ENCODE data around the gene PPHLN1.

Gene PPHLN1

DNA sequence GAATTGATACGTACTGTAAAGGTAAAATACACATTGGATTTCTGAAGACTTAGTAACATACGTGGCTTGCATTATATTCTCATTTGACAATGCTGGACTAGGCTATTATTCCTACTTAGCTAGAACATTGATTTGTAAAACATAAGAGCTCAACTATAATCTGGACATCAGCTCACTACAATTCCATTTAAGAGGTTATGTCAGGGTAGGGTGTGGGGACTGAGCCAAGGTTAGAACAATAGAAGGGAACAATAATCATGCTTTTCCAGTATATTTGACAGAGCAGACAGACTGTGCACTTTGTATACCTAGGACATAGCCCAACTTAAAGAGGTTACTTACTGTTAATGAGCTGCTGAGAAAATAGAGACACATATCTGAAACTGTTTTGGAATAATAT is 10.9 kb upstream of the PPHLN1 start:
- no peak for TF ChIP-seq FOXP2 (optimal IDR thresholded peaks at IDR 0.05; ENCODE audit: borderline replicate concordance, extremely low read depth, extremely low read length, insufficient read depth)

- TF ChIP-seq SIN3A (IDR thresholded peaks at IDR 0.05; ENCODE audit: borderline replicate concordance, insufficient read depth, low read length) (no peak), TAF1 (IDR thresholded peaks at IDR 0.05; ENCODE audit: borderline replicate concordance, insufficient read depth, low read length) (no peak), FOXP2 (optimal IDR thresholded peaks at IDR 0.05; ENCODE audit: borderline replicate concordance, extremely low read depth, extremely low read length, insufficient read depth) (no peak), POLR2AphosphoS5 (IDR thresholded peaks at IDR 0.05; ENCODE audit: low read depth, low read length) (no peak), REST (IDR thresholded peaks at IDR 0.05; ENCODE audit: insufficient read depth in 1 of 2, low read depth in 2 of 2, low read length in 2 of 2) (no peak)
Observed at GRCh38 chr12:42320796-42321195, 5.2 kb upstream of the PPHLN1 start.

DNA sequence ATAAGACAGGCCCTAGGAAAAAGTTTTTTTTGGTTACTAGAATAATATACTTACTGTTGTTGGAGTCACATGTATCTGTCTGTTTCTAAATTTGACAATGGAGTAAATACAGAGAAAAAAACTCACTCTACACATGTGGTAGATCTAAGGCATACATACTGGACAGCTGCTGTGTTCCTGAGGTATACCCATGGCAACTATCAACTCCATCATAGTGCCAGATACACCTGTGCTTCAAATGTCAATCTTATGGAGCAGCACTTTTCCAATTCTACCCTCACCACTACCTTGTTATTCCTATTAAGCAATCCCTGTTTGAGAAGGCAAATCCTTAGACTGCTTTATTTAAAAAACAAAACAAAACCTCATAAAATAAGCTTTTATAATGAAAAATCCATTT is 3.4 kb upstream of the PPHLN1 start:
- TF ChIP-seq SIN3A (IDR thresholded peaks at IDR 0.05; ENCODE audit: borderline replicate concordance, insufficient read depth, low read length) (no peak), TAF1 (IDR thresholded peaks at IDR 0.05; ENCODE audit: borderline replicate concordance, insufficient read depth, low read length) (no peak), FOXP2 (optimal IDR thresholded peaks at IDR 0.05; ENCODE audit: borderline replicate concordance, extremely low read depth, extremely low read length, insufficient read depth) (no peak), POLR2AphosphoS5 (IDR thresholded peaks at IDR 0.05; ENCODE audit: low read depth, low read length) (no peak), REST (IDR thresholded peaks at IDR 0.05; ENCODE audit: insufficient read depth in 1 of 2, low read depth in 2 of 2, low read length in 2 of 2) (no peak)

- TF ChIP-seq FOXP2 (optimal IDR thresholded peaks at IDR 0.05; ENCODE audit: borderline replicate concordance, extremely low read depth, extremely low read length, insufficient read depth) (no peak), TAF1 (IDR thresholded peaks at IDR 0.05; ENCODE audit: borderline replicate concordance, insufficient read depth, low read length) (no peak), REST (IDR thresholded peaks at IDR 0.05; ENCODE audit: insufficient read depth in 1 of 2, low read depth in 2 of 2, low read length in 2 of 2) (no peak), SIN3A (IDR thresholded peaks at IDR 0.05; ENCODE audit: borderline replicate concordance, insufficient read depth, low read length) (no peak), POLR2AphosphoS5 (IDR thresholded peaks at IDR 0.05; ENCODE audit: low read depth, low read length) (no peak)
Observed at GRCh38 chr12:42323856-42324255, 2.1 kb upstream of the PPHLN1 start.

DNA sequence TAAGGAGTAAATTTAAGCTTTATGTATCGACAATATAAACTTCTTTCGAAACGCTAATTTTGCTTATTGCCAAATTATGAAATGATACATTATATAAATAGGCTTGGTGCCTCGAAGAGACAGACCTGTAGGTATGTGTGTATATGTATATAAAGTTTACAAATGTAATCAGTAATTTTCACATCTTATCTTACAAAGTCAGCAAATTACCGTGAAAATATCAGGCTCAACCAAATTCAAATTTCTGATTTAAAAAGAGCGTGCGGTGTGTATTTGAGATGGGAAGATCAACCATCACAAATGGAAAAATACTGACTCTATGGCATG is 678 bp upstream of the PPHLN1 start:
- TF ChIP-seq REST (IDR thresholded peaks at IDR 0.05; ENCODE audit: insufficient read depth in 1 of 2, low read depth in 2 of 2, low read length in 2 of 2), result no peak
- TF ChIP-seq FOXP2 (optimal IDR thresholded peaks at IDR 0.05; ENCODE audit: borderline replicate concordance, extremely low read depth, extremely low read length, insufficient read depth), result no peak
- no peak for TF ChIP-seq POLR2AphosphoS5 (IDR thresholded peaks at IDR 0.05; ENCODE audit: low read depth, low read length)
- TF ChIP-seq TAF1 (IDR thresholded peaks at IDR 0.05; ENCODE audit: borderline replicate concordance, insufficient read depth, low read length), result no peak
- TF ChIP-seq SIN3A (IDR thresholded peaks at IDR 0.05; ENCODE audit: borderline replicate concordance, insufficient read depth, low read length), result no peak

Measured in PFSK-1 (cell line).